Endothelial cell of umbilical vein (primary cell): ENCODE data around the gene C2orf42. TPM values are rescaled to one million over a fixed set of nuclear protein-coding genes. Genes with fewer than 3 reads are reported as not detected.

Experiments
- BruUV-seq: library from RNA; stranded (reverse); fragments of 400-500 nt; replicated peaks from 2 replicates; lab custom pipeline; 2021; lab: Mats Ljungman, UMichigan
- CTCF ChIA-PET: fragments of 300-600, 350-600 bp; sonication (Branson Sonifier 250); formaldehyde crosslinking; loops from one replicate; lab custom pipeline; 2021; ENCODE audit warnings: antibody characterized with exemption, inconsistent platforms; lab: Charles Lee
- POLR2A ChIA-PET: fragments of 300-600, 350-600 bp; sonication (Branson Sonifier 250); formaldehyde crosslinking; loops from one replicate; lab custom pipeline; 2021; ENCODE audit warnings: antibody characterized with exemption, inconsistent platforms; lab: Charles Lee
- DNase-seq: peaks from one replicate; pipeline ENCODE4 v3.0.0-alpha.2; 2011; ENCODE audit warnings: low read depth, low spot score
- FAIRE-seq: peaks from 2 replicates; lab custom pipeline; 2011; peaks lifted over from hg19 to GRCh38; lab: Jason Lieb, UNC
- H2AFZ ChIP-seq: 2 replicates; pipeline ENCODE4 v1.6.0; 2012; ENCODE audit warnings: low read depth, low read length, control low read depth, inconsistent platforms
- H3K27ac ChIP-seq: 2 replicates; pipeline ENCODE4 v1.5.1; 2011; ENCODE audit warnings: low read depth, mild to moderate bottlenecking, control low read depth, low read length, moderate library complexity; ENCODE audit not compliant: insufficient read depth
- H3K27me3 ChIP-seq, 2 experiments: 2 replicates each; pipeline versions ENCODE4 v1.6.0 to v1.6.1; 2011; ENCODE audit warnings: low read length in 2 of 2, mixed read lengths in 1 of 2; ENCODE audit not compliant: control insufficient read depth in 2 of 2, insufficient read depth in 2 of 2
- H3K36me3 ChIP-seq, 2 experiments: 2 replicates in 1 of 2; 3 replicates in 1 of 2; pipeline ENCODE4 v1.5.1; 2011; ENCODE audit warnings: low read length in 2 of 2, mild to moderate bottlenecking in 1 of 2, moderate library complexity in 1 of 2; ENCODE audit not compliant: control insufficient read depth in 2 of 2, insufficient read depth in 2 of 2; ENCODE audit errors: extremely low read depth in 1 of 2
- H3K4me1 ChIP-seq: 3 replicates; pipeline ENCODE4 v1.5.1; 2011; ENCODE audit warnings: mild to moderate bottlenecking, low read length; ENCODE audit not compliant: control insufficient read depth, insufficient read depth; ENCODE audit errors: extremely low read depth
- H3K4me2 ChIP-seq: 2 replicates; pipeline ENCODE4 v1.6.1; 2011; ENCODE audit warnings: low read length, control low read depth, mixed read lengths; ENCODE audit not compliant: insufficient read depth
- H3K4me3 ChIP-seq, 3 experiments: fragments of 200-600 bp in 1 of 3; sonication (generic), shearing (Covaris generic) in 1 of 3; replicated peaks in 1 of 3; 2 replicates each; pipeline ENCODE4 v1.5.1; 2011 to 2016; ENCODE audit warnings: control low read depth in 3 of 3, low read length in 3 of 3, mild to moderate bottlenecking in 2 of 3, inconsistent platforms in 1 of 3, low read depth in 1 of 3, moderate library complexity in 1 of 3; ENCODE audit not compliant: insufficient read depth in 1 of 3
- H3K79me2 ChIP-seq: 2 replicates; pipeline ENCODE4 v1.6.0; 2012; ENCODE audit warnings: low read length, inconsistent platforms; ENCODE audit not compliant: control insufficient read depth, insufficient read depth
- H3K9ac ChIP-seq: replicated peaks from 2 replicates; pipeline ENCODE3; 2011; ENCODE audit warnings: low read length, control low read depth; ENCODE audit not compliant: insufficient read depth; ENCODE audit errors: extremely low read depth
- H3K9me1 ChIP-seq: replicated peaks from 3 replicates; pipeline ENCODE4 v1.6.0; 2011; ENCODE audit warnings: mild to moderate bottlenecking, low read length; ENCODE audit not compliant: control insufficient read depth, insufficient read depth; ENCODE audit errors: extremely low read depth
- H3K9me3 ChIP-seq: replicated peaks from 2 replicates; pipeline ENCODE4 v1.5.1; 2012; ENCODE audit warnings: low read length, inconsistent platforms; ENCODE audit not compliant: control insufficient read depth, insufficient read depth
- H4K20me1 ChIP-seq: replicated peaks from 2 replicates; pipeline ENCODE3; 2011; ENCODE audit warnings: mild to moderate bottlenecking, low read length; ENCODE audit not compliant: control insufficient read depth, insufficient read depth; ENCODE audit errors: extremely low read depth
- EZH2 ChIP-seq: IDR thresholded peaks from 2 replicates; pipeline ENCODE4 v1.6.1; 2012; ENCODE audit warnings: borderline replicate concordance, low read depth, mild to moderate bottlenecking, moderate library complexity, low read length, inconsistent platforms; ENCODE audit not compliant: severe bottlenecking
- FOS ChIP-seq: IDR thresholded peaks from 2 replicates; pipeline ENCODE4 v1.6.1; 2011; ENCODE audit warnings: mild to moderate bottlenecking, low read length, moderate library complexity, borderline replicate concordance; ENCODE audit not compliant: insufficient read depth
- GATA2 ChIP-seq: IDR thresholded peaks from 2 replicates; pipeline ENCODE4 v1.7.0; 2011; ENCODE audit warnings: low read depth, mild to moderate bottlenecking, moderate library complexity, mixed read lengths, low read length; ENCODE audit not compliant: insufficient read length, insufficient read depth
- JUN ChIP-seq: IDR thresholded peaks from 2 replicates; pipeline ENCODE4 v1.6.1; 2011; ENCODE audit warnings: borderline replicate concordance, low read depth; ENCODE audit not compliant: insufficient read length, insufficient read depth
- MYC ChIP-seq: IDR thresholded peaks from one replicate; pipeline ENCODE4 v1.6.1; 2011; ENCODE audit warnings: mild to moderate bottlenecking, low read depth, low read length
- POLR2A ChIP-seq: IDR thresholded peaks from 2 replicates; pipeline ENCODE4 v1.6.1; 2012; ENCODE audit warnings: low read depth, mild to moderate bottlenecking, control low read depth, low read length
- POLR2AphosphoS5 ChIP-seq: IDR thresholded peaks from 2 replicates; pipeline ENCODE4 v1.6.1; 2012; ENCODE audit warnings: low read depth, mild to moderate bottlenecking, control low read depth, low read length, moderate library complexity; ENCODE audit not compliant: insufficient read depth
- dilution Hi-C: fragments of 300-500 bp; cut with MboI; formaldehyde crosslinking; loops from one replicate; pipeline ENCODE4 v1.15.0; 2019; ENCODE audit warnings: low sequenced_read_pairs; ENCODE audit not compliant: extremely low pct_ligation_motif_present
- intact Hi-C: fragments of 100-400 bp; cut with micrococcal nuclease; formaldehyde crosslinking; loops from one replicate; pipeline ENCODE4 v1.10.0; 2022
- polyA plus RNA-seq, 4 experiments: library from polyadenylated mRNA; depleted of rRNA in 3 of 4; stranded (reverse) in 3 of 4; unstranded in 1 of 4; fragments of >200 nt; gene quantifications; 2 replicates each; pipeline versions ENCODE4 v1.2.1 to v1.2.3, GENCODE V29; 2011 to 2012; ENCODE audit warnings: missing spikeins in 1 of 4
- total RNA-seq: library from RNA; stranded (reverse); gene quantifications from 2 replicates; pipeline ENCODE4 v1.2.3, GENCODE V29; 2021
- TF ChIP-seq, protein P1 (sequence below): IDR thresholded peaks from 2 replicates; pipeline ENCODE4 v1.6.1; 2011; ENCODE audit not compliant: insufficient read depth, insufficient read length
- TF ChIP-seq, protein P2 (sequence below), 2 donors: IDR thresholded peaks; 1 replicate in 1 of 2; 2 replicates in 1 of 2; pipeline ENCODE4 v1.5.1; 2011; ENCODE audit warnings: low read length in 2 of 2, mild to moderate bottlenecking in 2 of 2, moderate library complexity in 2 of 2, control low read depth in 1 of 2, inconsistent platforms in 1 of 2, low read depth in 1 of 2; ENCODE audit not compliant: insufficient read depth in 1 of 2; ENCODE audit errors: extremely low read depth in 1 of 2

Gene C2orf42
- total and polyA plus RNA-seq, 2 donors (not counting 3 experiments of a cell fraction or from before 2014, with no cell fraction given), result 7.9 to 13.1 TPM

DNA sequence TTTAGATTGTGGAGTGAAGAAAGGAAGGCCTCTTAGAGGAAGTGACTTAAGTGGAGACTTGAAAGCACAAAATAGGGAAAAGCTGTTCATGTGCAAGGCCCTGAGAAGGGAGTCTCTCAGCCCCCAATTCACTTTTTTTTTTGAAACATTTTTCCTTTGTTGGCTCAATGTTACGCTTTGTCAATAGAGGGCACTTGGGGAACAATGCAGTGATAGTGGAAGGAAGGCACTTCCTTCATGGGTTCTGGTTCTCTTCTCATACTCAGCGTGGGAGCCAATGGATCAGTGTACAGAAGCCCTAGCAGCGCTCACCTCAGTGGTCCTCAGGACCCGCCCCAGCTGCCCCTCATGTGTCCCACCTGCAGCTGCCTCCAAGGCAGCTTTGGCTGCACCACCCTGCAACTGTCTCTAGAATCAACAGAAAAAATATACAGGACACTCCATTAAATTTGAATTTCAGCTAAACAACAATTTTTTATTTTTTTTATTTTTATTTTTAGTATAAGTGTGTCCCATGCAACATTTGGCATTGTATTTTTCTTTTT is 8.6 kb upstream of the C2orf42 start:
- H3K4me2 ChIP-seq, result no peak overlapping the region
- FAIRE-seq, result no peak
- H4K20me1 ChIP-seq, result no peaks in the 10 kb centered on the region
- H3K27ac ChIP-seq, result no peak overlapping the region
- H3K36me3 ChIP-seq, result no peaks in the 10 kb centered on the region
- H3K9me3 ChIP-seq, result no peaks in the 10 kb centered on the region
- TF ChIP-seq FOS (no peak), JUN (no peak), EZH2 (no peak), POLR2AphosphoS5 (no peak), MYC (no peak)
- TF ChIP-seq, protein P1, sequence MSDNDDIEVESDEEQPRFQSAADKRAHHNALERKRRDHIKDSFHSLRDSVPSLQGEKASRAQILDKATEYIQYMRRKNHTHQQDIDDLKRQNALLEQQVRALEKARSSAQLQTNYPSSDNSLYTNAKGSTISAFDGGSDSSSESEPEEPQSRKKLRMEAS, result no peak
- no peaks in the 10 kb centered on the region for H3K9me1 ChIP-seq
- intact Hi-C loops, result no loop called here
- no peak overlapping the region for H2AFZ ChIP-seq
- H3K4me1 ChIP-seq, result no peaks in the 10 kb centered on the region
- H3K27me3 ChIP-seq, result no peaks in the 10 kb centered on the region
- ChIA-PET POLR2A (no interaction called here), CTCF (no interaction called here)
- H3K79me2 ChIP-seq, result no peaks in the 10 kb centered on the region
- BruUV-seq, result no TSS peak
- dilution Hi-C loops, result no loop called here
- H3K4me3 ChIP-seq, result no peak overlapping the region
- H3K9ac ChIP-seq, result no peak overlapping the region
- DNase-seq, result no peak

DNA sequence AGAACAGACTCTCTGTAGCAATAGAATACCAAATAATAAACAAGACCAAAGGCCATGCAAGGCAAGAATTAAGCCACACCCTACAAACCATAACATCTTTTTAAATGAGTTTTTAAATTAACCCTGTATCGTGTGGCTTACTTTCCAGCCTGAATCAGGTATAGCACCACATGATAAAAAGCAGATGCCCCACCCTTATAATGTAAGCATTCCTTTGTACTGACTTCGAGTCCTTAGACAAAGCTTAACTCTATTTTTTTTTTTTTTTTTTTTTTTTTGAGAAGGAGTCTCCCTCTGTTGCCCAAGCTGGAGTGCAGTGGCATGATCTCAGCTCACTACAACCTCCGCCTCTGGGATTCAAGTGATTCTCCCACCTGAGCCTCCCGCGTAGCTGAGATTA is 1.7 kb upstream of the C2orf42 start:
- TF ChIP-seq POLR2AphosphoS5 (no peak), EZH2 (no peak), POLR2A (no peak), MYC (no peak), JUN (no peak), FOS (no peak), GATA2 (no peak)
- TF ChIP-seq, protein P1, result no peak
- TF ChIP-seq, protein P2, sequence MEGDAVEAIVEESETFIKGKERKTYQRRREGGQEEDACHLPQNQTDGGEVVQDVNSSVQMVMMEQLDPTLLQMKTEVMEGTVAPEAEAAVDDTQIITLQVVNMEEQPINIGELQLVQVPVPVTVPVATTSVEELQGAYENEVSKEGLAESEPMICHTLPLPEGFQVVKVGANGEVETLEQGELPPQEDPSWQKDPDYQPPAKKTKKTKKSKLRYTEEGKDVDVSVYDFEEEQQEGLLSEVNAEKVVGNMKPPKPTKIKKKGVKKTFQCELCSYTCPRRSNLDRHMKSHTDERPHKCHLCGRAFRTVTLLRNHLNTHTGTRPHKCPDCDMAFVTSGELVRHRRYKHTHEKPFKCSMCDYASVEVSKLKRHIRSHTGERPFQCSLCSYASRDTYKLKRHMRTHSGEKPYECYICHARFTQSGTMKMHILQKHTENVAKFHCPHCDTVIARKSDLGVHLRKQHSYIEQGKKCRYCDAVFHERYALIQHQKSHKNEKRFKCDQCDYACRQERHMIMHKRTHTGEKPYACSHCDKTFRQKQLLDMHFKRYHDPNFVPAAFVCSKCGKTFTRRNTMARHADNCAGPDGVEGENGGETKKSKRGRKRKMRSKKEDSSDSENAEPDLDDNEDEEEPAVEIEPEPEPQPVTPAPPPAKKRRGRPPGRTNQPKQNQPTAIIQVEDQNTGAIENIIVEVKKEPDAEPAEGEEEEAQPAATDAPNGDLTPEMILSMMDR (IDR thresholded peaks at IDR 0.05; ENCODE audit: extremely low read depth in 1 of 2, insufficient read depth in 1 of 2, low read depth in 1 of 2, low read length in 2 of 2), result no peak
- ChIA-PET POLR2A (interaction anchor here (1.2 kb wide), 1 partner anchor 10 kb away, joined by 5 read pairs; no protein-coding TSS in a partner anchor), CTCF (no interaction called here)
- intact Hi-C loops, result no loop called here
- H3K27me3 ChIP-seq, result no peaks in the 10 kb centered on the region
- no peak overlapping the region for H3K4me3 ChIP-seq
- no peak overlapping the region for H3K27ac ChIP-seq
- no peaks in the 10 kb centered on the region for H3K9me3 ChIP-seq
- no peaks in the 10 kb centered on the region for H3K36me3 ChIP-seq
- no peak overlapping the region for H3K4me2 ChIP-seq
- FAIRE-seq (no peak), DNase-seq (no peak)
- BruUV-seq, result no TSS peak
- H3K4me1 ChIP-seq, result no peaks in the 10 kb centered on the region
- dilution Hi-C loops, result no loop called here
- H3K9me1 ChIP-seq, result no peaks in the 10 kb centered on the region
- H3K9ac ChIP-seq, result no peak overlapping the region
- H4K20me1 ChIP-seq, result no peaks in the 10 kb centered on the region
- no peak overlapping the region for H2AFZ ChIP-seq
- peaks cover 2% of the 10 kb centered on the region for H3K79me2 ChIP-seq
